KBM-7 (cell line): Measurements from ENCODE around the gene NEUROD2.
A peak's percentile ranks its signal among the peaks of the same experiment; 100 is the strongest.
"Not testable (repeated sequence)": the region's sequence is repeated elsewhere in the genome, so short reads cannot be mapped to it uniquely, and the experiment has no call there.

Experiments used
- DNase-seq: peaks from one replicate; pipeline ENCODE4 v3.0.0-alpha.2; 2015
- in situ Hi-C: fragments of 300-500 bp; cut with MboI; formaldehyde crosslinking; loops from 2 replicates; pipeline ENCODE4 v1.14.3; 2020; ENCODE audit warnings: low sequenced_read_pairs, low pct_unique_long_range_greater_than_20kb, mixed read lengths

Gene NEUROD2

DNA sequence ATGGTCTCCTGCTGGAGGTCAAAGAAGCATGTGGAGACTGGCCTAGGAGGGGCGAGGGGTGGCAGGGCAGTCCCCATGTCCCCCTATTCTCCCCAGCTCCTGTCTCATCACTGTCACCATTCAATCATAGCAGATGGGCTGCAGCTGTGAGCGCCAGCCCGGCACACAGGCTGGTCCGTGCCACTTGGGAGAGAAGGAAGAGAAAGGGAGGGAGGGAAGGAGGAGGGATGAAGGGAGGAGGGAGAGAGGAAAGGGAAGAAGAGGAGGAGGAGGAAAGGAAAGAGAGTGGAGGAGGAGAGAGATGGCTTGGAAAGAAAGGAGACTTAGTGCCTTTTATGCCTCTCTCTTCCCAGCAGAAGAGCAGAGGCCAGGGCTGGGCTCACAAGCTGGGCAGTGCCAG is 12.4 kb downstream of the NEUROD2 start:
- in situ Hi-C loops: no loop called here

DNA sequence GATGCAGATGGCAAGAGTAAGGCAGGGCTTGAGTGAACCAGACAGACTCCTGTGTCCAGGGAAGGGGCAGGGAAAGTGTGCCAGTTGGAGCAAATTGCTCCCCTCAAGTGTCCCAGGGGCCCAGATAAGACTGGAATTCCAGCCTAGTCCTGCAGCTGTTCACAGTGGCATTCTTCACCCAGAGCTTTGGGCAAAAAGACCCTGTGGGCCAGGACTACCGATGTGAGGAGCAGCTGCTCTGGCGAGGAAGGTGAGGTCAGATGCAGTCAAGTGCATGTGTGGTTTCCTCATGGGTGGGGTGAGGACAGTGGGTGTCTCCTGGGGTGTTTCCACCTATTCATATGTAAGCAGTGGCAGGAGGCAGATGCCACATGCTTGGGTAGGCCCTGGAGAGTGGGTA is 14.3 kb downstream of the NEUROD2 start:
- in situ Hi-C loops: no loop called here
- no peak for DNase-seq

More for the DNA sequence above, 12.4 kb downstream of the NEUROD2 start:
- no peak for DNase-seq

DNA sequence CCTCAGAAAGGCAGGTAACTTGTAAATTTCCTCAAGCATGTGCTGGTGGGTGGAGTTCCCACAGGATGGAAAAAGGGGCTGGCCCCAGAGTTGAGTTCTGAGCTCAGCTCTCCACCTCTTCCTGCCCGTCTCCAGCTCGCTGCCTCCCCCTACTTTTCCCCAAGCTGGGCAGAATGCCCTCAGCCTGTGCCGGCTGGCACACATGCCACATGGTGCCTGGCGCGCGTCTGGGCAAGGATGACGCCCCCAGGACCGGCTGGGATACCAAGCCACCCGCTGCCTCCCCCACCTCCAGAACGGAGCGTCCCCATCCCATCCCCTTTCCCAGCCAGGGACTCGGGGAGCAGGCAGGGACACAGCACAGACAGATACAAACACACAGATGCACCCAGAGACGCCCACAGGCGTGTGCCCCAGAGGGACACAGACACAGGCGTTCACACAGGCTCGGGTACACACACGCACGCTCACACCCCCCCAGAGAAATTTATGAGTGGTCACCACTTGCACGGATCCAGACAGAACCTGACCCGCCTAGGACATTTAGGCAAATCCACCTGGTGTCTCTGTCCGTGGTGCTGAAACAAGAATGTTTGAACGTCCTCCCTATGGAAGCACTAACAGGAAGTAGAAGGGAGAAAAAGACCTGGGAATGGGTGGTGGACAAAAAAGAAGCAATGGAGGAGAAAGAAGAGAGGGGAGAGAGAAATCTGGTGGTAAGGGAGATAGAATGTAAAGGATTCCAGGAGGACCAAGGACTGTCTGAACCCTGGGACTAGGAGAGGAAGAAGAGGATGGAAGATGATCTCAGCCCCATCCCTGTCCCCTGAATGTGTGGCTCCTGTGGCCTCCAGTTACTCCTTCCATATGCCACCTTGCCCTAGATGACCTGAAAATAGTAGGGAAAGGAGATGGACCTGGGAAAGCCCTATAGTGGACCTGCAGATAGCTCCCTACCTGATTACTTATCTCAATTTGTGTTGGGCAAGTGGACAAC is 15.5 kb downstream of the NEUROD2 start:
- in situ Hi-C loops: no loop called here
- peak; percentile 48 for DNase-seq

DNA sequence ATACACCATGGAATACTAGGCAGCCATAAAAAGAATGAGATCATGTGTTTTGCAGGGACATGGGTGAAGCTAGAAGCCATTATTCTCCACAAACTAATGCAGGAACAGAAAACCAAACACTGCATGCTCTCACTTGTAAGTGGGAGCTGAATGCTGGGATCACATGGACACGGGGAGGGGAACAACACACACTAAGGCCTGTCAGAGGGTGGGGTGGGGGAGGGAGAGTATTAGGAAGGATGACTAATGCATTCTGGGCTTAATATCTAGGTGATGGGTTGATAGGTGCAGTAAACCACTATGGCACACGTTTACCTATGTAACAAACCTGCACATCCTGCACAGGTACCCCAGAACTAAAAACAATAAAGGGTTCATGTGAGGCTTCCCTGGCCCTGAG is 17.5 kb downstream of the NEUROD2 start:
- in situ Hi-C loops, DNase-seq: not testable (repeated sequence)

DNA sequence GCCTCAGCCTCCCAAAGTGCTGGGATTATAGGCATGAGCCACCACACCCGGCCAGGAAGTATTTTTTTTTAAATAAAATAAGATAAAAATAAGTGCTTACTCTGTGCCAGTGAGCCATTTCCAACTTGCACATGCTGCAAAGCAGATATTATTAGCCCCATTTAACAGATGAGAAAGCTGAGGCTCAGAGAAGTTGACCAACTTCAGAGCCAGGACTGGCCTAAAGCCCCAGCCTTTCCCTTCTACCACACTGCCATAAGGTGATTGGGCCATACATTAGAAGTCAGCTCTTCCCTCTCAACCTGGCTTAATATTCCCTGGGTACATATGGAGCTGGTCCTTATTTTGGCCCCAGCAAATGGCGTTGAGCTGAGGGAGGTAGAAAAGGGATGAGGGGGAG is 25.1 kb downstream of the NEUROD2 start:
- in situ Hi-C loops: no loop called here
- DNase-seq: no peak

DNA sequence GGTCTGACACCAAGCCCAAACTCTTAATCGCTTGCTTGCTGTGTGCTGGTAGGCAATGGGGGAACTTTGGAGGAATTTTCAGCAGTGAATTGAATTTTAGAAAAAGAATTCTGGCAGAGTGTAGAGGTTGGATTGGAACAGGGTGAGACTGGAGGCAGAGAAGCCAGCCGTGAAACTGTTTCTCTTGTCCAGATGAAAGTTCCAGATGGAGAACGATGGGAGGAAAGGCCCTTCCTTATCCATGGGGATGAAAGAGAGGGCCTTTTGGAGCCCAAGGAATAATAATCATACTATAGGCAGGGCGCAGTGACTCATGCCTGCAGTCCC is 26.0 kb downstream of the NEUROD2 start:
- DNase-seq: no peak
- in situ Hi-C loops: no loop called here

DNA sequence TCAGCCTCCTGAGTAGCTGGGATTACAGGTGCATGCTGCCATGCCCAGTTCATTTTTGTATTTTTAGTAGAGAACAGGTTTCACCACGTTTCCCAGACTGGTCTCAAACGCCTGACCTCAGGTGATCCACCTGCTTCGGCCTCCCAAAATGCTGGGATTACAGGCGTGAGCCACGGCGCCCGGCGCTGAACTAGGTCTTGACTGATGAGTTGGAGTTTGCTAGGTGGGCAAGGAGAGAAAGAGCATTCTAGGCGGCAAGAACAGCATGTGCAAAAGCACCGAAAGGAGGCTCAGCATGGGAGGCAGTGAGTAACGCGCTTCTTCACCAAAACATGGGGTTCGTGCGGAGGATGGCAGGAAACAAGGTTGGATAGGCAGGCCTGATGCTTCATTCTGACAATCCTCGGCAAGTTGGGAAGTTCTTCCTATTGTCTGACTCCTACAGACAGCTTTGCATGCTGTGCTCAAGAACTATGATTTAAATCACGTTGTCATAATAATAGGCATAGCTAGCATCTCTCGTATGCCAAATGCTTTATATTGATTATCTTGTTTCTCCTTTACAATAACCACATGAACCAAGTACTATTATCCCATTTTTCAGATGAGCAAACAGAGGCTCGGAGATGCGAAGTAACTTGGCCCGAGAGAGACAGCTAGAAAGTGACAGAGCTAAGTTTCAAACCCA is 26.5 kb downstream of the NEUROD2 start:
- in situ Hi-C loops: no loop called here
- no peak for DNase-seq

DNA sequence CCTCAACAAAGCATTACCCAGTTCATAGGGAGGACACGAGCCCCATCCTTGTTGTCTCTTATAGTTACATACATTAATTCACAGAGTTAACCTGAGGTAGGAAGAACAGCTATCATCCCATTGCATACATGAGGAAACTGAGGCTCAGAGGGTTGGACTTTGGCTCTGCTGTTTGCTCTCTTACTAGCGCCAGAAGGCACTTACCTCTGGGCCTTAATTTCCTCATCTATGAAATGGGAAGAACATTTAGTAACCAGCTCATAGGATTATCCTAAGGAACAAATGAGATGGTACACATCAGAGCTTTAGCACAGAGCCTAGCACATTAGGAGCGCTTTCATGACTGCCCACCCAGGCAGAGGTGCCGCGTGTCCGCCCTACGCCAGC is 27.6 kb downstream of the NEUROD2 start:
- in situ Hi-C loops: no loop called here

DNA sequence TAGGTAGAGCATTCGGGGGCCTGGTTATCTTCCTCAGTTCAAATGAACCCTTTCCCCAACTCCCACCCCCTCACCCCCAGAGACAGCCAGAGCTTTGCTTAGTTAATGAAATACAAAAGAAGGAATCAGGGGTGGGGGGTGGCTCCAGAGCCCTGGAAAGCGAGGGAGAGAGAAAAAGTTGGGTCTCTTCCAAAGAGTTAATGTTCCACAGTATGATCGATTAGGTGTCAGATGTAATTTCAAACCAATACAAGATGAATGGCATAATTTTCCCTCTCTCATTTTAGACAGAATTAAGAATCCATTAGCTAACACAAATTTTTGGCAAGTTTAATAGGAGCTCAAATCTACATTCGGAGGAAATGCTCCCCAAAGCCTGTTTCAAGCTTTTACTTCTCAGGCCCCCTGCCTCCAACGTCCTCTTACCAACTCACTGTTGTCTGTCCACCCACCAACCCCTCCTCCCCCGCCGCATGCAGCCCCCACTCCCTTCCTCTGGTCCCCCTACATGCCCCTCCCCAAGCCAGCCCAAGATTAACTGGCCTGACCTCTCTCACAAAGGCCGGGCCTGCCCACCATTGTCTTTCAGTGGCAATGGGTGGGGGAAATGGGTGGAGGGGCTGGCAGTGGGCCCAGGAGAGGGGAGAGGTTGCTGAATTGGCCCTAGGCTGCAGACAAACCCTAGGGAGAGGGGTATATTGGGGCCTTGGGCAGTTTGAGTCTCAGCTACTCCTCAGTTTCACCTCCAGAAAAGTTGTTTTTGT is 28.2 kb downstream of the NEUROD2 start:
- DNase-seq: no peak
- in situ Hi-C loops: no loop called here

More for the DNA sequence above, 27.6 kb downstream of the NEUROD2 start:
- DNase-seq: no peak

DNA sequence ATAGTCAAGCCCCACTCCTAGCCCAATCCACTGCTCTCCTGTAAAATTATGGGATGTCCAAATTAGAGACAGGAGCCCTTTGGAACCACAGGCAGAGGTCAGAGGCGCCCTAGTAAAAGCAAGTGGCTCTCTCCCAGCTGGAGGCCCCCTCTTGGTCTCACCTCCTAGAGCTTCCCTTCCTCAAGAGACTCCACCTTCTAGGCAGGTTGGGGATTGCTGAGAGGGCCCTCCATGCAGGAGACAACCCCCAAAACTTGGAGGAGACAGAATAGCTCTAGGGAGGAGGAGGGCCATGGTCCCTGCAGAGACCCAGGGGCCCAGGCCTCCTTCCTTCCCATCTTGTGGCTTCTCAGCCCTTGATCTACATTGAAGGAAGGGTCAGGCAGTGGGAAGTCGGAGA is 29.4 kb downstream of the NEUROD2 start:
- DNase-seq: no peak
- in situ Hi-C loops: no loop called here

DNA sequence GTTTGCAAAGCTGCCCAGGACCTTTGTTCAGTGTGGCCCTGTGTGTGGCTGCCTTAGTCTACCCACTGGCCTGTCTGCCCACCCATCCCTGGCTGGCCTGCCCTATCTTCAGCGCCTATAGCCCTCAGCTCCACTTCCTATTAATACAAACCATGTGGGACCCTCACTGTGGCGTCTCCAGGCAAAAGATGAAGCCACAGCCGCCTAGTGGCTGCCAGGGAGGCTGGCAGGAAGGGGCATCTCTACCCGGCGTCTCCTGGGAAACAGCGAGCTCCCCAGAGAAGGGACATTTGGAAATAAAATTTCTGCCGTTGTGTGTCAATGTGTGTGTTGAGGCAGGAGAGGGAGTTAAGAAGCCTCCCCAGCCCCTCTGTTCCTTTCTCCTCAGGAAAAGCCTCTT is 31.5 kb downstream of the NEUROD2 start:
- in situ Hi-C loops: no loop called here
- DNase-seq: no peak

DNA sequence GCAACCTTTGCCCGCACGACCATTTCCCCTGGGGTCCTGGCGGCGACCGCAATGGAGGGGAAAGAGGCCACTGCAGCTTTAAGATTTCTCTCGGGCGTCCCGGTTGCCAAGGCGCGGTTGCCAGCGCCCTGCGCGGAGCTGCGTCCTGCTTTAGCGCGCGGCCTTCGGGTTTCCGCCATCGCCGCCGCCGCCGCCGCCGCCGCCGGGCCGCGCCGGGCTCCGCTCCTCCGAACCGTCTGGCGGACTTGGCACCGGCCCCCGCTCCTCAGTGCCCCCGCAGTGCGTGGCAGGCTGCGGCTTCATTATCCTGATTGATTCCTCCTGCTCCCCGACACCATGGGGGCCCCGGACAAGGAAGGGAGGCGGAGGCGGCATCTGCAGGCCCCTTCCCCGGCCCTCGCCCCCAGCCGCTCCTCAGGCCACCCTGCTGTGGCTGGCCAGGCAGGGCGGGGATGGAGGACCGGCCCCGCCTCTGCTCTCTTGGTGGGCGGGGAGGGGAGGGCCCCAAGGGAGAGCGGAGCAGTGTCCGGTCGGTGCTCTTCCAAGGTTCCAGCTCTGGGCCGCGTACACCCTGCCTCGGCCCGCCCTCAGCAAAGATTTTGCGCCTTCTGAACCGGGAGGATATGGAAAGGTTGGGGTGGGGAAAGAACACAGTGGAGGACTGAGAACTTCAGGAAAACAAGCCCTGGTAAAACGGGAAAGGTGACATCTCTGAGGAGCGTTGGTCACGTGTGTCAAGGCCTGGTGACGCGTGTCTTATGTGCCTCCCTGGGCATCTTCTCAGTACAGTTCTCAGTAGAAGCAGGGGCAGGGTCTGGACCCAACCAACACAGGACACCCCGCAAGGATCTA is 34.0 kb downstream of the NEUROD2 start:
- no peak for DNase-seq
- in situ Hi-C loops: loop anchor here (25.0 kb wide), 1 partner anchor 89 kb away; the partner anchor contains the start of genes PNMT and TCAP

DNA sequence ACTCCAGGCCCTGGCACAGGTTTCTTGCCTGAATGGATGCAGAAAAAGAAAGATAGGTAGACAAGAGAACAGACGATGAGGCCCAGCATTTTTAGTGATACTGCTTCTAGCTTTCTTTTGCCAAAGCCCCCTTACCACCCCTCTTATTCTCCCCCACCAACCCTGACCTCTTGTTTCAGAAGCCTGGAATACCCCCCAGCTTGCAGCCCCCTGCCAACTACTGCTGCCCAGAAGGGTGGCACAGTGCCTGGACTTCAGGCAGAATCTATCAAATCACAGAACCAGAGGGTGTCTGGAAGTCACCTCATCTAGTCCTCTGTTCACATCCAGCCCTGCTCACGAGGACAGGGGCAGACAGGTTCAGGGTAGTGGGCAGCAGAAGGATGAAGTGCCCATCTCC is 35.6 kb downstream of the NEUROD2 start:
- in situ Hi-C loops: loop anchor here (25.0 kb wide), 1 partner anchor 90 kb away; the partner anchor contains the start of genes PNMT and TCAP

DNA sequence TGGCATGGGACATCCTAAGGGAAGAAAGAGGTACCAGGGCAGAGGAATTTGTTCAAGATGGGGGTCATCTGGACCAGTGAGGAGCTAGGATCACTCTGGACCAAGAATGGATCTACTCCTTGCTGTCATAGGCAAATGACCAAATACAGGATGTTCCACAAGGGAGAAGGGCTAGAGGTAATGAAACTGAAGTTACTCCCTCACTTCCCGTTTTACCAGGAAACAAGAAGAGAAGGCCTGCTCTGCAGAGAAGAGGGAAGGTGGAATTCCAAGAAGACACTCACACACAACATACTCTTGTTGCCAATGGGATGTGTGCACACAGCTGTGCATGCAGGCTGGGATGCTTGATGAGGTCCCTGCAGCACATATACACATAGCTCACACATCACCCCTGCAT is 38.6 kb downstream of the NEUROD2 start:
- in situ Hi-C loops: loop anchor here (25.0 kb wide), 1 partner anchor 93 kb away; the partner anchor contains the start of genes PNMT and TCAP
- DNase-seq: no peak

More for the DNA sequence above, 35.6 kb downstream of the NEUROD2 start:
- no peak for DNase-seq

DNA sequence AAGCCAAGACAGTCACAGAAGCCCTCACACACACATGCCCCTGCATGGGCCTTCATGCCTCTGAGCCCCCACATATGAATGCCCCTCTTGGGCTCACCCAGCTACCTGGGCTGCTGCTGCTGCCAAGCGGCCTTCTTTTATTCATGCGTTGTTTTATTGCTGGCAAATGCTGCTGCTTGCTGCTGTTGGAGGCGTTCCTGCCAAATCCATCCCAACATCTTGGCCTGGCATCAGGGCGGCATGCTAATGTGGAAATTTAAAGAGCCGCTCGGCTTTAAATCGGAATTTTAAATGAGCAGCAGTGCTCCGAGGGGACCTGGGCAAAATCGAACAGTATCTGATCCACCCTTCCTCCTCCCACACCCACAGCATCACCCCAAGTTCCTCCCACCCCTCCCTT is 39.0 kb downstream of the NEUROD2 start:
- DNase-seq: no peak
- in situ Hi-C loops: loop anchor here (25.0 kb wide), 1 partner anchor 94 kb away; the partner anchor contains the start of genes PNMT and TCAP

DNA sequence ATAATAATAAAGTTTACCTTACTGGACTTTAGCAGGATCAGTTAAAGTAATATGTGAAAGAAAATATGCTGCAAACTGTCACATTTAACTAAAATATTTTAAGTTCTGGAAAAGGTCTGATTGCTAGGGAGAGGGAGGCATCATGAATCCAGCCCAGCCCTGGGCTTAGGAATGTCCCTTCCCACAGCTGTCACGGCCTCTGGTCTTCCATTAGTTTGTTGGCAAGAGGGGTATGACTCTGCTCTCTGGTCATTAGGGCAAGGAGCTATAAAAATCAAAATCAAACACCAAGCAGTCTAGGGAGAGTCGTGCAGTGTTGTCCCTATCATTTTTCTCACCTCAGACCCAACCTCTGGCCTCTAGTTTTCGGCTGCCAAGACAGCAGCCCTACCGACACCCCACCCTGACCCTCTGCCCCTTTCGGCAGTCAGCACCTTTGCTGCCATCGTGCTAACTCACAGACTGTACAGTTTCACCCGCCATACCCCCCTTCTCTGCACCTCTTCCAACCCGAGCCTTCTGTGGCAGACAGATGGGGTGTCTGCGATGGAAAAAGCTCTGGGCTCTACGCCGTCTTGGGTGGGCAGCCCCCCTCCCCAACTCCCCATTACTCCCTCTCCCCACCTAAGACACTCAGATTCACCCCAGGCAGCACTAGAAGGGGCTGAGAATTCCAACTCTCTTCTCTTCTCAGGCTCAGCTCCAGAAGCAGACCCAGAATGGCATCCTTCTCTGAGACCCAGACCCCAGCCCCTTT is 41.4 kb downstream of the NEUROD2 start:
- no peak for DNase-seq
- in situ Hi-C loops: loop anchor here (25.0 kb wide), 1 partner anchor 96 kb away; the partner anchor contains the start of genes PNMT and TCAP

DNA sequence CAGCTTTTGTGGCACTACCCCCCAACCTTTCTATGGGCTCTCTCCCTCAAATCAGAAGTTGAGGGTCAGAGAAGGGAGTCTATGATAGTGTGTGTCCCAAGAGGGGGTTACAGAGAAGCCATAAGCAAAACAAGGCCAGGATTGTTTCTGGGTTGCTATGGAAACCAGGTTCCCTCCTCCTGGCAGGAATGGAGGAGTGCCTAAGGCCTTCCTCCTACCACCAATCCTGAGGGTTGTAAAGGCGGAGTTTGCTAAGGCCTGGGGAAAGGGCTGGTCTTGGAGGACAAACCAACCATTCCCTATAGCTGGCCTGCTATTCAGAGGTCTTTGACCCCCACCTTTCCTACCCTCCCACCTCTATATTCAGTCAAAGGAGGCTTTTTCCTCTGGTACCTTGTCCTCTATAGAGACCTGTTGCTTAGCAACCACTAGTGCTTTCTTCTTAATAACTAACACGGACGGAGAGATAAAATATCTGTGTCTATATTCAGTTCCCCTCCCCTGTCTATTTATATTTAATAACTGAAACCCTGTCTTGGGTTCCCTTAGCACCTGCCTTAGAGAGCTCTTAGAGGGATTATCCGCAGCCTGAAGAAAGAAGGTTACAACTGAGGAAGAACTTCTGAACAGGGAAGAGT is 43.4 kb downstream of the NEUROD2 start:
- in situ Hi-C loops: loop anchor here (25.0 kb wide), 1 partner anchor 98 kb away; the partner anchor contains the start of genes PNMT and TCAP
- no peak for DNase-seq
